ENCODE data around the gene TRIM45. TPM values are rescaled to one million over a fixed set of nuclear protein-coding genes. Genes with fewer than 3 reads are reported as not detected.
"Not testable (repeated sequence)": the region's sequence is repeated elsewhere in the genome, so short reads cannot be mapped to it uniquely, and the experiment has no call there.

Gene TRIM45
- total and polyA plus RNA-seq, 2 experiments from 2014 or later, result 0.76 to 1.4 TPM

DNA sequence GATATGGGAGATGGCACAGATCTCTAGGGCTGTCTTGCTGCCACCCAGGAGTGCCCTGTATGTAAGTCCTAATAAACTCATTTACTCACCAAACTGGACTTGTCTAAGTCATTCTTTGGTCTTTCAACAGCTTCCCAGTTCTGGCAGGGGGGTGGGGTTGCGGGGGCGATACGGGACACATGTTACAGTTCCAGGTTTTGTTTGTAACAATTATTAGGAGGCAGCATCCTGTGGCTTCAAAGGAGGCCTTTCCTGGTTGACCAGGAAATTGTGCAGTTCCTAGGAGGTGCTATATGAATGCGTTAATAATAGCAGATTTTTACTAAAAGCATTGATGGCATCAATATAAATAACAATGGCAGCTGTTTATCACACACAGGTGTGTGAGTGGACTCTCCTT lies 42.7 kb upstream of the TRIM45 start:
- 0 out of 2 replicates have a peak, but pooled peaks cover 7% of the 10 kb centered on the region for H3K4me1 ChIP-seq (ENCODE audit: insufficient read depth)
- no peak overlapping the region for H3K4me2 ChIP-seq (ENCODE audit: unreplicated experiment)
- H2AFZ ChIP-seq, result no peak overlapping the region
- H3K9ac ChIP-seq, result no peak overlapping the region
- H3K4me3 ChIP-seq, result no peak overlapping the region
- no peaks in the 10 kb centered on the region for H3K36me3 ChIP-seq (ENCODE audit: low read depth)
- no peaks in the 10 kb centered on the region for H3F3A ChIP-seq (ENCODE audit: insufficient read depth)
- no peaks in the 10 kb centered on the region for H3K9me3 ChIP-seq (ENCODE audit: low read depth)
- whole genome bisulfite sequencing, 2 experiments (ENCODE audit: low coverage in 1 of 2, low lambda C conversion rate in 2 of 2, missing lambda C conversion rate in 2 of 2), result 66 to 74% methylated on average over 4 of the region's 4 CpGs
- TF ChIP-seq EZH2 (IDR thresholded peaks at IDR 0.05; ENCODE audit: insufficient read depth, poor library complexity, severe bottlenecking) (no peak), EZH2phosphoT487 (IDR thresholded peaks at IDR 0.05; ENCODE audit: insufficient read depth, low read depth) (no peak)
- H3K27ac ChIP-seq, result no peak overlapping the region
- in situ Hi-C loops (cut with MboI), result no loop called here
- H3K27me3 ChIP-seq (replicated peaks; ENCODE audit: insufficient read depth), result 0 out of 2 replicates have a peak, but pooled peaks cover 10% of the 10 kb centered on the region
- no peaks in the 10 kb centered on the region for H3K79me2 ChIP-seq (ENCODE audit: insufficient read depth)
- no peaks in the 10 kb centered on the region for H4K20me1 ChIP-seq (ENCODE audit: insufficient read depth)
- DNase-seq, result no peak
- no peaks in the 10 kb centered on the region for H3K9me2 ChIP-seq (ENCODE audit: insufficient read depth)

GRCh38 chr1:117162816-117163215 lies 41.3 kb upstream of the TRIM45 start:
- Histone ChIP-seq H3K9me3 (ENCODE audit: low read depth) (no peaks in the 10 kb centered on the region), H3F3A (ENCODE audit: insufficient read depth) (no peaks in the 10 kb centered on the region), H3K4me1 (ENCODE audit: insufficient read depth) (0 out of 2 replicates have a peak, but pooled peaks cover 7% of the 10 kb centered on the region), H3K36me3 (ENCODE audit: low read depth) (no peaks in the 10 kb centered on the region), H3K9me2 (ENCODE audit: insufficient read depth) (no peaks in the 10 kb centered on the region), H3K9ac (no peak overlapping the region), H3K4me2 (ENCODE audit: unreplicated experiment) (no peak overlapping the region), H2AFZ (no peak overlapping the region), H3K27me3 (replicated peaks; ENCODE audit: insufficient read depth) (0 out of 2 replicates have a peak, but pooled peaks cover 10% of the 10 kb centered on the region), H3K79me2 (ENCODE audit: insufficient read depth) (no peaks in the 10 kb centered on the region), H3K4me3 (no peak overlapping the region), H4K20me1 (ENCODE audit: insufficient read depth) (no peaks in the 10 kb centered on the region), H3K27ac (no peak overlapping the region)
- TF ChIP-seq EZH2phosphoT487 (IDR thresholded peaks at IDR 0.05; ENCODE audit: insufficient read depth, low read depth) (no peak), EZH2 (IDR thresholded peaks at IDR 0.05; ENCODE audit: insufficient read depth, poor library complexity, severe bottlenecking) (no peak)
- no peak for DNase-seq
- WGBS, 2 experiments (ENCODE audit: low coverage in 1 of 2, low lambda C conversion rate in 2 of 2, missing lambda C conversion rate in 2 of 2), result 49 to 56% methylated on average over 6 of the region's 6 CpGs
- in situ Hi-C loops (cut with MboI), result no loop called here

DNA sequence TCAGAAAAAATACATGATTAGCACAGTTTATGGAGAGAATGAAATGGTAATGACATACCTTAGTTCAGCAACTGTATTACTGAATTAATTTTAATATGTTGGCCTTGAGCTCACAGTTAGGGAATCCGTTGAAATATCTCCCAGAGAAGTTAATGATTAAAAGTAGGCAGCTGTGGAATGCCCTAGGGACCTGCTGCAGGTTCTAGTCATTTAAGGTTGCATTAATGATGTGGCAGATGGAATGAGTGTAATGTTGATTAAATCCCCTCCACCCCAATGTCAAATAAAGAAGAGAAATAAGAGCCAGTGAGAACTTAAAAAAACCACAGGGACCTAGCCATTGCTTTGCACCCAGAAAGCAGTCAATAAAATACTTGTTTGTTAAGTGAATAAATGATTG lies 40.3 kb upstream of the TRIM45 start:
- H3K27ac ChIP-seq, result no peak overlapping the region
- H3K79me2 ChIP-seq (ENCODE audit: insufficient read depth), result no peaks in the 10 kb centered on the region
- 0 out of 2 replicates have a peak, but pooled peaks cover 7% of the 10 kb centered on the region for H3K4me1 ChIP-seq (ENCODE audit: insufficient read depth)
- in situ Hi-C loops (cut with MboI), result no loop called here
- H2AFZ ChIP-seq, result no peak overlapping the region
- no peak overlapping the region for H3K9ac ChIP-seq
- H3F3A ChIP-seq (ENCODE audit: insufficient read depth), result no peaks in the 10 kb centered on the region
- H3K4me2 ChIP-seq (ENCODE audit: unreplicated experiment), result no peak overlapping the region
- WGBS, 2 experiments (ENCODE audit: low coverage in 1 of 2, low lambda C conversion rate in 2 of 2, missing lambda C conversion rate in 2 of 2), result 16 to 27% methylated on average over 1 of the region's 1 CpG
- H3K27me3 ChIP-seq (replicated peaks; ENCODE audit: insufficient read depth), result 0 out of 2 replicates have a peak, but pooled peaks cover 10% of the 10 kb centered on the region
- H4K20me1 ChIP-seq (ENCODE audit: insufficient read depth), result no peaks in the 10 kb centered on the region
- no peak overlapping the region for H3K4me3 ChIP-seq
- H3K9me3 ChIP-seq (ENCODE audit: low read depth), result no peaks in the 10 kb centered on the region
- TF ChIP-seq EZH2phosphoT487 (IDR thresholded peaks at IDR 0.05; ENCODE audit: insufficient read depth, low read depth), result no peak
- TF ChIP-seq EZH2 (IDR thresholded peaks at IDR 0.05; ENCODE audit: insufficient read depth, poor library complexity, severe bottlenecking), result no peak
- no peaks in the 10 kb centered on the region for H3K9me2 ChIP-seq (ENCODE audit: insufficient read depth)
- no peaks in the 10 kb centered on the region for H3K36me3 ChIP-seq (ENCODE audit: low read depth)
- DNase-seq, result no peak

GRCh38 chr1:117151305-117151704 lies 29.8 kb upstream of the TRIM45 start:
- H3K27me3 ChIP-seq (replicated peaks; ENCODE audit: insufficient read depth); H3K36me3 ChIP-seq (ENCODE audit: low read depth); H3K4me3 ChIP-seq; H3K79me2 ChIP-seq (ENCODE audit: insufficient read depth); H2AFZ ChIP-seq; in situ Hi-C loops (cut with MboI); H3F3A ChIP-seq (ENCODE audit: insufficient read depth); DNase-seq; H3K9me2 ChIP-seq (ENCODE audit: insufficient read depth); H3K9ac ChIP-seq; H3K27ac ChIP-seq; H3K9me3 ChIP-seq (ENCODE audit: low read depth); H3K4me2 ChIP-seq (ENCODE audit: unreplicated experiment); H4K20me1 ChIP-seq (ENCODE audit: insufficient read depth): not testable (repeated sequence)
- peaks cover 20% of the 10 kb centered on the region for H3K4me1 ChIP-seq (ENCODE audit: insufficient read depth)
- 76 to 82% methylated on average over 5 of the region's 5 CpGs for WGBS, 2 experiments (ENCODE audit: low coverage in 1 of 2, low lambda C conversion rate in 2 of 2, missing lambda C conversion rate in 2 of 2)

GRCh38 chr1:117150316-117150715 lies 28.8 kb upstream of the TRIM45 start:
- H3K4me3 ChIP-seq, result no peak overlapping the region
- H3K36me3 ChIP-seq (ENCODE audit: low read depth), result no peaks in the 10 kb centered on the region
- H3K9me3 ChIP-seq (ENCODE audit: low read depth), result no peaks in the 10 kb centered on the region
- in situ Hi-C loops (cut with MboI), result no loop called here
- TF ChIP-seq EZH2 (IDR thresholded peaks at IDR 0.05; ENCODE audit: insufficient read depth, poor library complexity, severe bottlenecking) (no peak), EZH2phosphoT487 (IDR thresholded peaks at IDR 0.05; ENCODE audit: insufficient read depth, low read depth) (no peak)
- H3K4me1 ChIP-seq (ENCODE audit: insufficient read depth), result peaks cover 23% of the 10 kb centered on the region
- H4K20me1 ChIP-seq (ENCODE audit: insufficient read depth), result no peaks in the 10 kb centered on the region
- H3K79me2 ChIP-seq (ENCODE audit: insufficient read depth), result no peaks in the 10 kb centered on the region
- no peaks in the 10 kb centered on the region for H3K27me3 ChIP-seq (replicated peaks; ENCODE audit: insufficient read depth)
- 0 out of 2 replicates have a peak overlapping the region, but pooled peaks have one; percentile 1 for H2AFZ ChIP-seq
- no peaks in the 10 kb centered on the region for H3K9me2 ChIP-seq (ENCODE audit: insufficient read depth)
- H3F3A ChIP-seq (ENCODE audit: insufficient read depth), result peaks cover 8% of the 10 kb centered on the region
- no peak overlapping the region for H3K4me2 ChIP-seq (ENCODE audit: unreplicated experiment)
- no peak overlapping the region for H3K27ac ChIP-seq
- H3K9ac ChIP-seq, result no peak overlapping the region
- peak; percentile 30 for DNase-seq
- 52 to 55% methylated on average over 2 of the region's 2 CpGs for WGBS, 2 experiments (ENCODE audit: low coverage in 1 of 2, low lambda C conversion rate in 2 of 2, missing lambda C conversion rate in 2 of 2)

All from GM23248 (cell line).